HG02970 (cell line): ENCODE results near the gene METTL2B.
"Not testable (repeated sequence)": the region's sequence is repeated elsewhere in the genome, so short reads cannot be mapped to it uniquely, and the experiment has no call there.

Experiments
- ATAC-seq: cut with Tn5 transposase; IDR thresholded peaks from one replicate; pipeline ENCODE4 v1.9.1; 2021; ENCODE audit warnings: mild to moderate bottlenecking, moderate library complexity, moderate number of reproducible peaks; ENCODE audit not compliant: unreplicated experiment, low FRiP score

Gene METTL2B

GRCh38 chr7:128454808-128455542 lies 21.6 kb upstream of the METTL2B start:
- no peak for ATAC-seq

- ATAC-seq = peak; percentile 88
These were observed 20.8 kb upstream of the METTL2B start, which contains the start of gene HILPDA for GRCh38 chr7:128455543-128456254. Gene HILPDA (plus strand): TSS chr7:128455878. CDS start chr7:128457269, 1,391 bp downstream.

GRCh38 chr7:128456255-128456725 lies 20.3 kb upstream of the METTL2B start:
- ATAC-seq = no peak

- ATAC-seq = not testable (repeated sequence)
These were observed 19.2 kb upstream of the METTL2B start for GRCh38 chr7:128457385-128457784.

- no peak for ATAC-seq
These were observed 17.6 kb upstream of the METTL2B start for GRCh38 chr7:128458956-128459355.

- no peak for ATAC-seq
These were observed 17.1 kb upstream of the METTL2B start for GRCh38 chr7:128459394-128459878.

- no peak for ATAC-seq
These were observed 14.1 kb upstream of the METTL2B start for GRCh38 chr7:128462460-128462859.

GRCh38 chr7:128463345-128463744 lies 13.2 kb upstream of the METTL2B start:
- ATAC-seq = not testable (repeated sequence)

GRCh38 chr7:128463933-128464332 lies 12.6 kb upstream of the METTL2B start:
- ATAC-seq = not testable (repeated sequence)

- not testable (repeated sequence) for ATAC-seq
These were observed 9.7 kb upstream of the METTL2B start for GRCh38 chr7:128466871-128467270.

- ATAC-seq = not testable (repeated sequence)
These were observed 765 bp downstream of the METTL2B start for GRCh38 chr7:128477336-128477690.

- not testable (repeated sequence) for ATAC-seq
These were observed 2.5 kb downstream of the METTL2B start for GRCh38 chr7:128479082-128479481.

- ATAC-seq = not testable (repeated sequence)
These were observed 11.6 kb downstream of the METTL2B start for GRCh38 chr7:128488134-128488533.

- ATAC-seq = no peak
These were observed 20.9 kb downstream of the METTL2B start for GRCh38 chr7:128497405-128497804.

- not testable (repeated sequence) for ATAC-seq
These were observed 28.9 kb downstream of the METTL2B start for GRCh38 chr7:128505416-128505815.

GRCh38 chr7:128506819-128507218 lies 30.3 kb downstream of the METTL2B start:
- not testable (repeated sequence) for ATAC-seq

- not testable (repeated sequence) for ATAC-seq
These were observed 30.9 kb downstream of the METTL2B start for GRCh38 chr7:128507321-128507993.

GRCh38 chr7:128511692-128512091 lies 35.1 kb downstream of the METTL2B start:
- not testable (repeated sequence) for ATAC-seq

GRCh38 chr7:128515232-128515631 lies 38.7 kb downstream of the METTL2B start:
- ATAC-seq = not testable (repeated sequence)

GRCh38 chr7:128517023-128517422 lies 40.5 kb downstream of the METTL2B start:
- ATAC-seq = not testable (repeated sequence)
